ENCODE results near the gene TMC1. TPM values are rescaled to one million over a fixed set of nuclear protein-coding genes. Genes with fewer than 3 reads are reported as not detected.
A peak's percentile ranks its signal among the peaks of the same experiment; 100 is the strongest.

Gene TMC1
- total RNA-seq, 1 experiment from 2014 or later = not detected

GRCh38 chr9:72581694-72582093 is 60.3 kb downstream of the TMC1 start:
- ChIA-PET POLR2A (interaction anchor here (5.3 to 10.4 kb wide), 2 partner anchors 41 to 218 kb away, joined by 46 to 176 read pairs; partner anchors contain the start of gene ZFAND5), CTCF (interaction anchor here (0.6 to 1.2 kb wide), 2 partner anchors 11 to 558 kb away, joined by 3 to 4 read pairs; no protein-coding TSS in a partner anchor)
- TF ChIP-seq, protein P1, sequence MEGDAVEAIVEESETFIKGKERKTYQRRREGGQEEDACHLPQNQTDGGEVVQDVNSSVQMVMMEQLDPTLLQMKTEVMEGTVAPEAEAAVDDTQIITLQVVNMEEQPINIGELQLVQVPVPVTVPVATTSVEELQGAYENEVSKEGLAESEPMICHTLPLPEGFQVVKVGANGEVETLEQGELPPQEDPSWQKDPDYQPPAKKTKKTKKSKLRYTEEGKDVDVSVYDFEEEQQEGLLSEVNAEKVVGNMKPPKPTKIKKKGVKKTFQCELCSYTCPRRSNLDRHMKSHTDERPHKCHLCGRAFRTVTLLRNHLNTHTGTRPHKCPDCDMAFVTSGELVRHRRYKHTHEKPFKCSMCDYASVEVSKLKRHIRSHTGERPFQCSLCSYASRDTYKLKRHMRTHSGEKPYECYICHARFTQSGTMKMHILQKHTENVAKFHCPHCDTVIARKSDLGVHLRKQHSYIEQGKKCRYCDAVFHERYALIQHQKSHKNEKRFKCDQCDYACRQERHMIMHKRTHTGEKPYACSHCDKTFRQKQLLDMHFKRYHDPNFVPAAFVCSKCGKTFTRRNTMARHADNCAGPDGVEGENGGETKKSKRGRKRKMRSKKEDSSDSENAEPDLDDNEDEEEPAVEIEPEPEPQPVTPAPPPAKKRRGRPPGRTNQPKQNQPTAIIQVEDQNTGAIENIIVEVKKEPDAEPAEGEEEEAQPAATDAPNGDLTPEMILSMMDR (IDR thresholded peaks at IDR 0.05; ENCODE audit: unreplicated experiment) = no peak
- Mint-ChIP-seq H3K27ac (ENCODE audit: low read depth, unreplicated experiment) (no peak overlapping the region), H3K27me3 (ENCODE audit: insufficient read depth, unreplicated experiment) (no peaks in the 10 kb centered on the region), H3K36me3 (ENCODE audit: insufficient read depth, unreplicated experiment) (no peaks in the 10 kb centered on the region), H3K9me3 (ENCODE audit: unreplicated experiment) (no peaks in the 10 kb centered on the region), H3K4me1 (ENCODE audit: insufficient read depth, unreplicated experiment) (peaks cover 57% of the 10 kb centered on the region), H3K4me3 (ENCODE audit: unreplicated experiment) (no peak overlapping the region)
- intact Hi-C loops (cut with micrococcal nuclease) = no loop called here
- BruUV-seq (replicated peaks) = no TSS peak
- DNase-seq (ENCODE audit: unreplicated experiment) = no peak

GRCh38 chr9:72583370-72583769 is 62.0 kb downstream of the TMC1 start:
- no peaks in the 10 kb centered on the region for H3K36me3 Mint-ChIP-seq (ENCODE audit: insufficient read depth, unreplicated experiment)
- H3K27me3 Mint-ChIP-seq (ENCODE audit: insufficient read depth, unreplicated experiment) = no peaks in the 10 kb centered on the region
- H3K4me1 Mint-ChIP-seq (ENCODE audit: insufficient read depth, unreplicated experiment) = peaks cover 51% of the 10 kb centered on the region
- H3K27ac Mint-ChIP-seq (ENCODE audit: low read depth, unreplicated experiment) = no peak overlapping the region
- no peaks in the 10 kb centered on the region for H3K9me3 Mint-ChIP-seq (ENCODE audit: unreplicated experiment)
- POLR2A ChIA-PET = interaction anchor here (10.4 kb wide), 1 partner anchor 219 kb away, joined by 176 read pairs; the partner anchor contains the start of gene ZFAND5
- CTCF ChIA-PET = interaction anchor here (1.1 to 1.3 kb wide), 3 partner anchors 9 to 208 kb away, joined by 3 to 5 read pairs (median 3); no protein-coding TSS in a partner anchor
- no peak for DNase-seq (ENCODE audit: unreplicated experiment)
- H3K4me3 Mint-ChIP-seq (ENCODE audit: unreplicated experiment) = no peak overlapping the region
- intact Hi-C loops (cut with micrococcal nuclease) = no loop called here
- no TSS peak for BruUV-seq (replicated peaks)
- TF ChIP-seq, protein P1 (IDR thresholded peaks at IDR 0.05; ENCODE audit: unreplicated experiment) = no peak

DNA sequence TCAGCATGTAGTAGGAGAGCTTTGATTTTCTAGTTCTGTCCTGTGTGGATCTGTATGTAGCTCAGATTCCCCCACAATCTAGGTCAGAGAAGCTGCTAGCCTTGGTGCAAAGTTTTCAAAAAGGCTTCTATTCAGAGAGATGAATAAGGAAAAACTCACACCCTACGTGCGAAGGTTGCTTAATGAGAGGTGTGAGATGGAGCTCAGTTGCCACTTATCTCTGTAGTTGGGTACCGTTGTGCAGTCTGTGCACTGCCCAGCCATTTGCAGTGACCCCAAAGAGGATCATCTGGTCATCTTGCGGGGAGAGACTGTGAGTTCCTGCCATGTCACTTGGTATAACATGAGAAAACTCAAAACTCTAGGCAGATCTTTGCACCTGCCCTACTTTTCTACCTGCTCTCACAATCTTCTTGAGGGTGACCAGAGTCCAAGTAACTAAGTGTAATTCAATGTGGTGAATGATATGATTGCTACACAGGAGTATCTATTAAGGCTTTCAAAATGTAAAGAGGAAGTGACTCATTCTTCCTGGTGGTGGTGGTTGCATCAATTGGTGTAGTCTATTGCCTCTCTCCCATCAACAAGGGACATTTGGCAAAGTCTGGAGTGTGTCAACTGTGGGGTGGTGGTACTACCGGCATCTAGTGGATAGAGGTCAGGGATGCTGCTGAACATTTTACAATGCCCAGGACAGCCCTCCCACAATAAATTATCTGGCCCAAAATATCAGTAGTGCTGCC is 65.2 kb downstream of the TMC1 start:
- H3K4me1 Mint-ChIP-seq (ENCODE audit: insufficient read depth, unreplicated experiment) = peaks cover 38% of the 10 kb centered on the region
- CTCF ChIA-PET = interaction anchor here (0.5 to 1.3 kb wide), 14 partner anchors 9 to 309 kb away, joined by 3 to 8 read pairs (median 4); partner anchors contain the start of gene ZFAND5

More for the DNA sequence above, 65.2 kb downstream of the TMC1 start:
- DNase-seq (ENCODE audit: unreplicated experiment) = peak; percentile 98
- H3K36me3 Mint-ChIP-seq (ENCODE audit: insufficient read depth, unreplicated experiment) = no peaks in the 10 kb centered on the region
- intact Hi-C loops (cut with micrococcal nuclease) = loop anchor here (1.0 to 5.0 kb wide), 4 partner anchors 44 to 221 kb away; partner anchors contain the start of gene ZFAND5
- BruUV-seq (replicated peaks) = TSS peak; percentile 89
- H3K27me3 Mint-ChIP-seq (ENCODE audit: insufficient read depth, unreplicated experiment) = no peaks in the 10 kb centered on the region
- H3K9me3 Mint-ChIP-seq (ENCODE audit: unreplicated experiment) = no peaks in the 10 kb centered on the region
- TF ChIP-seq, protein P1 (IDR thresholded peaks at IDR 0.05; ENCODE audit: unreplicated experiment) = no peak
- H3K4me3 Mint-ChIP-seq (ENCODE audit: unreplicated experiment) = no peak overlapping the region
- H3K27ac Mint-ChIP-seq (ENCODE audit: low read depth, unreplicated experiment) = peak overlapping the region; percentile 29
- POLR2A ChIA-PET = interaction anchor here (0.6 to 3.1 kb wide), 14 partner anchors 9 to 1969 kb away, joined by 3 to 36 read pairs (median 5); partner anchors contain the start of gene ZFAND5
